Smooth muscle cell (in vitro differentiated cells): ENCODE results near the gene PIP5KL1. TPM values are rescaled to one million over a fixed set of nuclear protein-coding genes. Genes with fewer than 3 reads are reported as not detected.

ENCODE experiments used
- DNase-seq: peaks from one replicate; lab custom pipeline; 2025; ENCODE audit not compliant: unreplicated experiment; lab: John Stamatoyannopoulos, UW
- H2AFZ ChIP-seq: fragments of 200-600 bp; sonication (generic); 2 replicates; pipeline ENCODE4 v1.6.0; 2016; ENCODE audit warnings: antibody characterized with exemption, low read depth, mild to moderate bottlenecking
- H3F3A ChIP-seq: fragments of 200-600 bp; sonication (generic); 2 replicates; pipeline ENCODE4 v1.6.0; 2017; ENCODE audit warnings: antibody characterized with exemption, low read depth
- H3K27ac ChIP-seq: fragments of 200-600 bp; sonication (generic); 2 replicates; pipeline ENCODE4 v1.5.1; 2016; ENCODE audit warnings: low read depth, mild to moderate bottlenecking
- H3K27me3 ChIP-seq: fragments of 200-600 bp; sonication (generic); 2 replicates; pipeline ENCODE4 v1.6.1; 2016; ENCODE audit warnings: low read depth, mild to moderate bottlenecking
- H3K36me3 ChIP-seq: fragments of 200-600 bp; sonication (generic); 2 replicates; pipeline ENCODE4 v1.5.1; 2016; ENCODE audit warnings: low read depth
- H3K4me1 ChIP-seq: fragments of 200-600 bp; sonication (generic); 2 replicates; pipeline ENCODE4 v1.5.1; 2016; ENCODE audit warnings: low read depth
- H3K4me2 ChIP-seq: fragments of 200-600 bp; sonication (generic); 2 replicates; pipeline ENCODE4 v1.6.0; 2016; ENCODE audit warnings: mild to moderate bottlenecking
- H3K4me3 ChIP-seq: fragments of 200-600 bp; sonication (generic); 2 replicates; pipeline ENCODE4 v1.5.1; 2016; ENCODE audit warnings: mild to moderate bottlenecking
- H3K79me2 ChIP-seq: fragments of 200-600 bp; sonication (generic); 2 replicates; pipeline ENCODE4 v1.6.0; 2016; ENCODE audit warnings: low read depth, mild to moderate bottlenecking
- H3K9ac ChIP-seq: fragments of 200-600 bp; sonication (generic); 2 replicates; pipeline ENCODE4 v1.6.0; 2016; ENCODE audit warnings: low read depth
- H3K9me3 ChIP-seq: fragments of 200-600 bp; sonication (generic); replicated peaks from 2 replicates; pipeline ENCODE4 v1.5.1; 2016; ENCODE audit warnings: low read depth
- H4K20me1 ChIP-seq: fragments of 200-600 bp; sonication (generic); 2 replicates; pipeline ENCODE4 v1.6.0; 2016; ENCODE audit warnings: low read depth
- CTCF ChIP-seq: fragments of 200-600 bp; sonication (generic); IDR thresholded peaks from 2 replicates; pipeline ENCODE4 v1.5.1; 2017; ENCODE audit warnings: borderline replicate concordance, mild to moderate bottlenecking, antibody characterized with exemption; ENCODE audit not compliant: insufficient read depth, poor library complexity, severe bottlenecking
- WGBS: methylation state at CpG from one replicate; pipeline ENCODE4 v1.1.7; 2016; ENCODE audit warnings: low lambda C conversion rate; 5-methylcytosine and 5-hydroxymethylcytosine counted together
- polyA plus RNA-seq: library from polyadenylated mRNA; unstranded; fragments of >200 nt; fragmentation: Nextera tagmentation; extraction: Ambion mirVana; gene quantifications from 2 replicates; pipeline ENCODE4 v1.2.1, GENCODE V29; 2016
- total RNA-seq: library from RNA; depleted of rRNA; stranded (reverse); fragments of >200 nt; gene quantifications from 2 replicates; pipeline ENCODE4 v1.2.3, GENCODE V29; 2014

PIP5KL1 gene
- total RNA-seq (1.1 and 9.2 TPM in 2 replicates), polyA plus RNA-seq (2.7 and 9.7 TPM in 2 replicates)

- H3K9me3 ChIP-seq, result no peaks in the 10 kb centered on the region
- H3F3A ChIP-seq, result no peaks in the 10 kb centered on the region
- peaks cover 18% of the 10 kb centered on the region for H3K4me1 ChIP-seq
- TF ChIP-seq CTCF, result no peak
- H2AFZ ChIP-seq, result no peak within 1 kb of the TSS
- peak within 1 kb of the TSS; percentile 70 for H3K9ac ChIP-seq
- DNase-seq, result peak; percentile 64
- 4% methylated on average over 68 of the region's 70 CpGs for WGBS
- H3K27me3 ChIP-seq, result peaks cover 23% of the 10 kb centered on the region
- peaks cover 3% of the 10 kb centered on the region for H4K20me1 ChIP-seq
- peak within 1 kb of the TSS; percentile 86 for H3K4me2 ChIP-seq
- H3K27ac ChIP-seq, result peak within 1 kb of the TSS; percentile 85
- peak within 1 kb of the TSS; percentile 53 for H3K4me3 ChIP-seq
- H3K79me2 ChIP-seq, result peaks cover 6% of the 10 kb centered on the region
- H3K36me3 ChIP-seq, result no peaks in the 10 kb centered on the region
These were observed at the start of gene PIP5KL1 for GRCh38 chr9:127930231-127931091. PIP5KL1 (minus strand) TSS chr9:127930777; CDS start chr9:127930752, 25 bp downstream.

GRCh38 chr9:127980060-127980705 is 49.6 kb upstream of the PIP5KL1 start:
- no peaks in the 10 kb centered on the region for H3K36me3 ChIP-seq
- H4K20me1 ChIP-seq, result peaks cover 51% of the 10 kb centered on the region
- H3K4me1 ChIP-seq, result peaks cover 39% of the 10 kb centered on the region
- H3K27me3 ChIP-seq, result no peaks in the 10 kb centered on the region
- H3K9ac ChIP-seq, result peak overlapping the region; percentile 68
- DNase-seq, result no peak
- peaks cover 10% of the 10 kb centered on the region for H3F3A ChIP-seq
- H3K79me2 ChIP-seq, result peaks cover 51% of the 10 kb centered on the region
- H3K4me2 ChIP-seq, result peak overlapping the region; percentile 95
- H3K9me3 ChIP-seq, result no peaks in the 10 kb centered on the region
- H3K27ac ChIP-seq, result peak overlapping the region; percentile 36
- peak overlapping the region; percentile 95 for H3K4me3 ChIP-seq
- no peak for TF ChIP-seq CTCF
- H2AFZ ChIP-seq, result no peak overlapping the region
- under 1% methylated on average over 24 of the region's 61 CpGs for WGBS

- peaks cover 39% of the 10 kb centered on the region for H3K4me1 ChIP-seq
- no peaks in the 10 kb centered on the region for H3K27me3 ChIP-seq
- DNase-seq, result no peak
- H3F3A ChIP-seq, result peaks cover 10% of the 10 kb centered on the region
- H3K79me2 ChIP-seq, result peaks cover 58% of the 10 kb centered on the region
- H3K9ac ChIP-seq, result peak overlapping the region; percentile 68
- no peak for TF ChIP-seq CTCF
- no peaks in the 10 kb centered on the region for H3K36me3 ChIP-seq
- peaks cover 58% of the 10 kb centered on the region for H4K20me1 ChIP-seq
- WGBS, result 2% methylated on average over 24 of the region's 24 CpGs
- peak overlapping the region; percentile 36 for H3K27ac ChIP-seq
- H3K4me2 ChIP-seq, result peak overlapping the region; percentile 95
- no peaks in the 10 kb centered on the region for H3K9me3 ChIP-seq
- H3K4me3 ChIP-seq, result peak overlapping the region; percentile 95
- no peak overlapping the region for H2AFZ ChIP-seq
These were observed 48.9 kb upstream of the PIP5KL1 start for GRCh38 chr9:127979333-127980059.
